ENCODE results near the gene DENND4A.

The DENND4A gene

DNA sequence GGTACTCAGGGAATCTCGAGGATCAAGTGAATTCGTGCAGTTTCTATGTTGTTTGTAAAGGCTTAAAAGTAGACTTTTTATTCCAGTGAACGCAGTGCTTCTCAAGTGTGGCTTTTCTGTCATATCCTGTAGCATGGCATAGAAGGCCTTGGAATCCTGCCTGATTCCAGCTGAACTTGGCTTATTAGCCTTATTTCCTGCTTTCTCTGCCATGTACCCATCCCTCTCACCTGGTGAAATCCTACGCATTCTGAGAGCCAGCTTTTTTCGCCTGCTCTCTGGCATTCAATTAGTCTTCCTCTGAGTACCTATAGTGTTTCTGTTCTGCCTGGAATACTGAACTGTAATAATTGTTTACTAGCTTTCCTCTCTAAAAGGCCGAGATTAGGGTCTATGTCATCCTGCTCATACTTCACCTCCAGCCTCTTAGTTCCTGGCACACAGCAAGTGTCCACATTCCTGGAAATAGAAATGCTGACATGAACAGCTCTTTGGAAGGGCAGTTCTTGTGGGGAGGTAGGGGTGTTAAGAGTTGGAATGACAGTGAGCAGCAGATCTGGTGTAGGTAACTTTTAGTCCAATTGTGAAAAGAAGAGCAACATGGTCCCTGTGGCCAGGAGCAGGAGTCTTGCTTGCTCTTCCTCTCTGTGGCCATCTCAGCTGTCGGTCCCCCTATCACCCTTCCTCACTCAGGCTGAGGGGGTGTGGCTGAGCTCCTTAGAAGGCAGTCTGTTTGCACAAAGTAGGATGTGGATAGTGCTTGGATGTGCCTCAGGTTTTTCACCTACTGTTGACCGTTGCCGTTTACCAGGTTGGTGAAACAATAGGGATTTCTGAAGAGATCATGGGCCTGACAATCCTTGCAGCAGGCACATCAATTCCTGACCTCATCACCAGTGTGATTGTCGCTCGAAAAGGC lies 140.0 kb downstream of the DENND4A start:
- TF ChIP-seq PPARA (CRISPR knock-in tag; IDR thresholded peaks at IDR 0.05; ENCODE audit: borderline replicate concordance): no peak
- no peak for TF ChIP-seq BACH2 (CRISPR knock-in tag; IDR thresholded peaks at IDR 0.05; ENCODE audit: borderline replicate concordance)
- no peak for TF ChIP-seq ZNF70 (CRISPR knock-in tag; IDR thresholded peaks at IDR 0.05)
- TF ChIP-seq TOX (CRISPR knock-in tag; IDR thresholded peaks at IDR 0.05; ENCODE audit: borderline replicate concordance): no peak
- TF ChIP-seq, protein P1, sequence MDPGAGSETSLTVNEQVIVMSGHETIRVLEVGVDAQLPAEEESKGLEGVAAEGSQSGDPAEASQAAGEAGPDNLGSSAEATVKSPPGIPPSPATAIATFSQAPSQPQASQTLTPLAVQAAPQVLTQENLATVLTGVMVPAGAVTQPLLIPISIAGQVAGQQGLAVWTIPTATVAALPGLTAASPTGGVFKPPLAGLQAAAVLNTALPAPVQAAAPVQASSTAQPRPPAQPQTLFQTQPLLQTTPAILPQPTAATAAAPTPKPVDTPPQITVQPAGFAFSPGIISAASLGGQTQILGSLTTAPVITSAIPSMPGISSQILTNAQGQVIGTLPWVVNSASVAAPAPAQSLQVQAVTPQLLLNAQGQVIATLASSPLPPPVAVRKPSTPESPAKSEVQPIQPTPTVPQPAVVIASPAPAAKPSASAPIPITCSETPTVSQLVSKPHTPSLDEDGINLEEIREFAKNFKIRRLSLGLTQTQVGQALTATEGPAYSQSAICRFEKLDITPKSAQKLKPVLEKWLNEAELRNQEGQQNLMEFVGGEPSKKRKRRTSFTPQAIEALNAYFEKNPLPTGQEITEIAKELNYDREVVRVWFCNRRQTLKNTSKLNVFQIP (CRISPR knock-in tag; IDR thresholded peaks at IDR 0.05; ENCODE audit: borderline replicate concordance, low read depth): no peak
- no peak for TF ChIP-seq SNAI2 (CRISPR knock-in tag; IDR thresholded peaks at IDR 0.05)
- TF ChIP-seq ZNF8 (CRISPR knock-in tag; IDR thresholded peaks at IDR 0.05): no peak
- TF ChIP-seq, protein P2, sequence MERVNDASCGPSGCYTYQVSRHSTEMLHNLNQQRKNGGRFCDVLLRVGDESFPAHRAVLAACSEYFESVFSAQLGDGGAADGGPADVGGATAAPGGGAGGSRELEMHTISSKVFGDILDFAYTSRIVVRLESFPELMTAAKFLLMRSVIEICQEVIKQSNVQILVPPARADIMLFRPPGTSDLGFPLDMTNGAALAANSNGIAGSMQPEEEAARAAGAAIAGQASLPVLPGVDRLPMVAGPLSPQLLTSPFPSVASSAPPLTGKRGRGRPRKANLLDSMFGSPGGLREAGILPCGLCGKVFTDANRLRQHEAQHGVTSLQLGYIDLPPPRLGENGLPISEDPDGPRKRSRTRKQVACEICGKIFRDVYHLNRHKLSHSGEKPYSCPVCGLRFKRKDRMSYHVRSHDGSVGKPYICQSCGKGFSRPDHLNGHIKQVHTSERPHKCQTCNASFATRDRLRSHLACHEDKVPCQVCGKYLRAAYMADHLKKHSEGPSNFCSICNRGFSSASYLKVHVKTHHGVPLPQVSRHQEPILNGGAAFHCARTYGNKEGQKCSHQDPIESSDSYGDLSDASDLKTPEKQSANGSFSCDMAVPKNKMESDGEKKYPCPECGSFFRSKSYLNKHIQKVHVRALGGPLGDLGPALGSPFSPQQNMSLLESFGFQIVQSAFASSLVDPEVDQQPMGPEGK (CRISPR knock-in tag; IDR thresholded peaks at IDR 0.05; ENCODE audit: borderline replicate concordance): no peak
- TF ChIP-seq, protein P3, sequence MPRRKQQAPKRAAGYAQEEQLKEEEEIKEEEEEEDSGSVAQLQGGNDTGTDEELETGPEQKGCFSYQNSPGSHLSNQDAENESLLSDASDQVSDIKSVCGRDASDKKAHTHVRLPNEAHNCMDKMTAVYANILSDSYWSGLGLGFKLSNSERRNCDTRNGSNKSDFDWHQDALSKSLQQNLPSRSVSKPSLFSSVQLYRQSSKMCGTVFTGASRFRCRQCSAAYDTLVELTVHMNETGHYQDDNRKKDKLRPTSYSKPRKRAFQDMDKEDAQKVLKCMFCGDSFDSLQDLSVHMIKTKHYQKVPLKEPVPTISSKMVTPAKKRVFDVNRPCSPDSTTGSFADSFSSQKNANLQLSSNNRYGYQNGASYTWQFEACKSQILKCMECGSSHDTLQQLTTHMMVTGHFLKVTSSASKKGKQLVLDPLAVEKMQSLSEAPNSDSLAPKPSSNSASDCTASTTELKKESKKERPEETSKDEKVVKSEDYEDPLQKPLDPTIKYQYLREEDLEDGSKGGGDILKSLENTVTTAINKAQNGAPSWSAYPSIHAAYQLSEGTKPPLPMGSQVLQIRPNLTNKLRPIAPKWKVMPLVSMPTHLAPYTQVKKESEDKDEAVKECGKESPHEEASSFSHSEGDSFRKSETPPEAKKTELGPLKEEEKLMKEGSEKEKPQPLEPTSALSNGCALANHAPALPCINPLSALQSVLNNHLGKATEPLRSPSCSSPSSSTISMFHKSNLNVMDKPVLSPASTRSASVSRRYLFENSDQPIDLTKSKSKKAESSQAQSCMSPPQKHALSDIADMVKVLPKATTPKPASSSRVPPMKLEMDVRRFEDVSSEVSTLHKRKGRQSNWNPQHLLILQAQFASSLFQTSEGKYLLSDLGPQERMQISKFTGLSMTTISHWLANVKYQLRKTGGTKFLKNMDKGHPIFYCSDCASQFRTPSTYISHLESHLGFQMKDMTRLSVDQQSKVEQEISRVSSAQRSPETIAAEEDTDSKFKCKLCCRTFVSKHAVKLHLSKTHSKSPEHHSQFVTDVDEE (CRISPR knock-in tag; IDR thresholded peaks at IDR 0.05): no peak
- no peak for TF ChIP-seq ARNTL (CRISPR knock-in tag; IDR thresholded peaks at IDR 0.05; ENCODE audit: borderline replicate concordance, low read depth)
- no peak for TF ChIP-seq ZFP30 (CRISPR knock-in tag; IDR thresholded peaks at IDR 0.05)
- no peak for TF ChIP-seq ZC3H10 (CRISPR knock-in tag; IDR thresholded peaks at IDR 0.05)
- no peak for TF ChIP-seq OSR1 (CRISPR knock-in tag; IDR thresholded peaks at IDR 0.05)
- no peak for TF ChIP-seq ESRRG (CRISPR knock-in tag; IDR thresholded peaks at IDR 0.05)
- no peak for TF ChIP-seq RARB (CRISPR knock-in tag; IDR thresholded peaks at IDR 0.05)
- TF ChIP-seq, protein P4, sequence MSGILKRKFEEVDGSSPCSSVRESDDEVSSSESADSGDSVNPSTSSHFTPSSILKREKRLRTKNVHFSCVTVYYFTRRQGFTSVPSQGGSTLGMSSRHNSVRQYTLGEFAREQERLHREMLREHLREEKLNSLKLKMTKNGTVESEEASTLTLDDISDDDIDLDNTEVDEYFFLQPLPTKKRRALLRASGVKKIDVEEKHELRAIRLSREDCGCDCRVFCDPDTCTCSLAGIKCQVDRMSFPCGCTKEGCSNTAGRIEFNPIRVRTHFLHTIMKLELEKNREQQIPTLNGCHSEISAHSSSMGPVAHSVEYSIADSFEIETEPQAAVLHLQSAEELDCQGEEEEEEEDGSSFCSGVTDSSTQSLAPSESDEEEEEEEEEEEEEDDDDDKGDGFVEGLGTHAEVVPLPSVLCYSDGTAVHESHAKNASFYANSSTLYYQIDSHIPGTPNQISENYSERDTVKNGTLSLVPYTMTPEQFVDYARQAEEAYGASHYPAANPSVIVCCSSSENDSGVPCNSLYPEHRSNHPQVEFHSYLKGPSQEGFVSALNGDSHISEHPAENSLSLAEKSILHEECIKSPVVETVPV (CRISPR knock-in tag; IDR thresholded peaks at IDR 0.05): no peak
- ATAC-seq: no peak

DNA sequence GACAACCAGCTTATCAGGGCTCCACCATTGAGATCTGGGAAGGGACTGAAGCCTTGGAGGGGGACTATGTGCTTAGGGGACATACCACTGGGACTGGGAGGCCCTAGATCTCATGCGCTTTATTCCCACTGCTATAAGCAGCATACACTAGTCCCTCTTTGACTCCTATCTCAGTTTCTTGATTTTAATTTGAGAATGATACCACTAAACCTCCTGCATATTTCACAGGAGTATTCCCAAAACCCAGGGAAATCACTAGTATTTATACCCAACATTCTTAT lies 141.1 kb downstream of the DENND4A start:
- TF ChIP-seq ESRRG (CRISPR knock-in tag; IDR thresholded peaks at IDR 0.05) (no peak), ZNF70 (CRISPR knock-in tag; IDR thresholded peaks at IDR 0.05) (no peak), ZC3H10 (CRISPR knock-in tag; IDR thresholded peaks at IDR 0.05) (no peak)
- no peak for ATAC-seq

DNA sequence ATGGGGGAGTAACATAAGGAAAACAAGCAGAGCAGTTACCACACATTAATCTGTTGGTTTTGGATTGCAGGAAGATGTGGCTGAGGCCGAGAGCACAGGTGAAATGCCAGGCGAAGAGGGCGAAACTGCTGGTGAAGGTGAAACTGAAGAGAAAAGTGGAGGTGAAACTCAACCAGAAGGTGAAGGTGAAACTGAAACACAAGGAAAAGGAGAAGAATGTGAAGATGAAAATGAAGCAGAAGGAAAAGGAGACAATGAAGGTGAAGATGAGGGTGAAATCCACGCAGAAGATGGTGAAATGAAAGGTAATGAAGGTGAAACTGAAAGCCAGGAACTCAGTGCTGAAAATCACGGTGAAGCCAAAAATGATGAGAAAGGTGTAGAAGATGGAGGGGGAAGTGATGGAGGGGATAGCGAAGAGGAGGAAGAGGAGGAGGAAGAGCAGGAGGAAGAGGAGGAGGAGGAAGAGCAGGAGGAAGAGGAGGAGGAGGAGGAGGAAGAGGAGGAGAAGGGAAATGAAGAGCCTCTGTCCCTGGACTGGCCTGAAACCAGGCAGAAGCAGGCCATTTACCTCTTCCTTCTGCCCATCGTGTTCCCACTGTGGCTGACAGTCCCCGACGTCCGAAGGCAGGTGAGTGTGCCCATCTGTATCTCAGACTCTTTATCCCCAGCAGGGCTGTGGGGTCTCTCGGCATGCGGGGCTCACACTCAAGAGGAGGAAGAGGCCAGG lies 141.6 kb downstream of the DENND4A start:
- ATAC-seq: no peak
- no peak for TF ChIP-seq TCF4 (CRISPR knock-in tag; IDR thresholded peaks at IDR 0.05; ENCODE audit: borderline replicate concordance)
- TF ChIP-seq BACH2 (CRISPR knock-in tag; IDR thresholded peaks at IDR 0.05; ENCODE audit: borderline replicate concordance): no peak
- TF ChIP-seq, protein P1 (CRISPR knock-in tag; IDR thresholded peaks at IDR 0.05; ENCODE audit: borderline replicate concordance, low read depth): no peak
- TF ChIP-seq, protein P3 (CRISPR knock-in tag; IDR thresholded peaks at IDR 0.05): no peak
- TF ChIP-seq, protein P4 (CRISPR knock-in tag; IDR thresholded peaks at IDR 0.05): no peak
- no peak for TF ChIP-seq TOX (CRISPR knock-in tag; IDR thresholded peaks at IDR 0.05; ENCODE audit: borderline replicate concordance)
- no peak for TF ChIP-seq ZC3H10 (CRISPR knock-in tag; IDR thresholded peaks at IDR 0.05)

All from SK-N-SH treated with all-trans-retinoic acid at 6 μM for 48 hours (cell line).